ENCODE measurements around the gene CACNA1D.

CACNA1D gene

GRCh38 chr3:53835257-53835656, 340.8 kb downstream of the CACNA1D start:
- H3K9ac ChIP-seq (ENCODE audit: low read depth, low read length) = no peak overlapping the region
- peaks cover 3% of the 10 kb centered on the region for H3K36me3 ChIP-seq (ENCODE audit: control insufficient read depth, insufficient read depth, low read length)
- H3K4me3 ChIP-seq (ENCODE audit: low read depth, low read length) = no peak overlapping the region
- no peaks in the 10 kb centered on the region for H3K27me3 ChIP-seq (ENCODE audit: control insufficient read depth, insufficient read depth, low read length)
- H3K9me3 ChIP-seq (ENCODE audit: control insufficient read depth, insufficient read depth, low read length) = no peaks in the 10 kb centered on the region
- H3K4me1 ChIP-seq (ENCODE audit: control insufficient read depth, insufficient read depth, low read length) = no peaks in the 10 kb centered on the region

GRCh38 chr3:53836084-53836872, 341.9 kb downstream of the CACNA1D start:
- Histone ChIP-seq H3K27me3 (ENCODE audit: control insufficient read depth, insufficient read depth, low read length) (no peaks in the 10 kb centered on the region), H3K4me3 (ENCODE audit: low read depth, low read length) (no peak overlapping the region), H3K9me3 (ENCODE audit: control insufficient read depth, insufficient read depth, low read length) (no peaks in the 10 kb centered on the region), H3K36me3 (ENCODE audit: control insufficient read depth, insufficient read depth, low read length) (no peaks in the 10 kb centered on the region), H3K9ac (ENCODE audit: low read depth, low read length) (no peak overlapping the region), H3K4me1 (ENCODE audit: control insufficient read depth, insufficient read depth, low read length) (no peaks in the 10 kb centered on the region)

GRCh38 chr3:53837331-53837730, 342.9 kb downstream of the CACNA1D start:
- H3K36me3 ChIP-seq (ENCODE audit: control insufficient read depth, insufficient read depth, low read length) = no peaks in the 10 kb centered on the region
- H3K27me3 ChIP-seq (ENCODE audit: control insufficient read depth, insufficient read depth, low read length) = no peaks in the 10 kb centered on the region
- no peak overlapping the region for H3K4me3 ChIP-seq (ENCODE audit: low read depth, low read length)
- H3K9me3 ChIP-seq (ENCODE audit: control insufficient read depth, insufficient read depth, low read length) = no peaks in the 10 kb centered on the region
- H3K9ac ChIP-seq (ENCODE audit: low read depth, low read length) = no peak overlapping the region
- H3K4me1 ChIP-seq (ENCODE audit: control insufficient read depth, insufficient read depth, low read length) = no peaks in the 10 kb centered on the region

- Histone ChIP-seq H3K9me3 (ENCODE audit: control insufficient read depth, insufficient read depth, low read length) (no peaks in the 10 kb centered on the region), H3K27me3 (ENCODE audit: control insufficient read depth, insufficient read depth, low read length) (no peaks in the 10 kb centered on the region), H3K9ac (ENCODE audit: low read depth, low read length) (no peak overlapping the region), H3K36me3 (ENCODE audit: control insufficient read depth, insufficient read depth, low read length) (no peaks in the 10 kb centered on the region), H3K4me1 (ENCODE audit: control insufficient read depth, insufficient read depth, low read length) (peaks cover 4% of the 10 kb centered on the region), H3K4me3 (ENCODE audit: low read depth, low read length) (no peak overlapping the region)
These were observed 346.9 kb downstream of the CACNA1D start for GRCh38 chr3:53841296-53841695.

GRCh38 chr3:53842436-53843194, 348.2 kb downstream of the CACNA1D start:
- peaks cover 9% of the 10 kb centered on the region for H3K27me3 ChIP-seq (ENCODE audit: control insufficient read depth, insufficient read depth, low read length)
- H3K4me1 ChIP-seq (ENCODE audit: control insufficient read depth, insufficient read depth, low read length) = peaks cover 4% of the 10 kb centered on the region
- no peaks in the 10 kb centered on the region for H3K36me3 ChIP-seq (ENCODE audit: control insufficient read depth, insufficient read depth, low read length)
- no peak overlapping the region for H3K9ac ChIP-seq (ENCODE audit: low read depth, low read length)
- no peaks in the 10 kb centered on the region for H3K9me3 ChIP-seq (ENCODE audit: control insufficient read depth, insufficient read depth, low read length)
- no peak overlapping the region for H3K4me3 ChIP-seq (ENCODE audit: low read depth, low read length)

- Histone ChIP-seq H3K9me3 (ENCODE audit: control insufficient read depth, insufficient read depth, low read length) (no peaks in the 10 kb centered on the region), H3K4me3 (ENCODE audit: low read depth, low read length) (peak overlapping the region; percentile 13), H3K9ac (ENCODE audit: low read depth, low read length) (no peak overlapping the region), H3K4me1 (ENCODE audit: control insufficient read depth, insufficient read depth, low read length) (peaks cover 4% of the 10 kb centered on the region), H3K36me3 (ENCODE audit: control insufficient read depth, insufficient read depth, low read length) (no peaks in the 10 kb centered on the region), H3K27me3 (ENCODE audit: control insufficient read depth, insufficient read depth, low read length) (peaks cover 15% of the 10 kb centered on the region)
These were observed 349.1 kb downstream of the CACNA1D start for GRCh38 chr3:53843195-53844177.

- Histone ChIP-seq H3K9ac (ENCODE audit: low read depth, low read length) (no peak overlapping the region), H3K9me3 (ENCODE audit: control insufficient read depth, insufficient read depth, low read length) (no peaks in the 10 kb centered on the region), H3K36me3 (ENCODE audit: control insufficient read depth, insufficient read depth, low read length) (no peaks in the 10 kb centered on the region), H3K27me3 (ENCODE audit: control insufficient read depth, insufficient read depth, low read length) (peaks cover 15% of the 10 kb centered on the region), H3K4me1 (ENCODE audit: control insufficient read depth, insufficient read depth, low read length) (peaks cover 4% of the 10 kb centered on the region), H3K4me3 (ENCODE audit: low read depth, low read length) (no peak overlapping the region)
These were observed 350.1 kb downstream of the CACNA1D start for GRCh38 chr3:53844262-53845102.

- Histone ChIP-seq H3K27me3 (ENCODE audit: control insufficient read depth, insufficient read depth, low read length) (peaks cover 15% of the 10 kb centered on the region), H3K4me1 (ENCODE audit: control insufficient read depth, insufficient read depth, low read length) (peaks cover 4% of the 10 kb centered on the region), H3K36me3 (ENCODE audit: control insufficient read depth, insufficient read depth, low read length) (no peaks in the 10 kb centered on the region), H3K9me3 (ENCODE audit: control insufficient read depth, insufficient read depth, low read length) (no peaks in the 10 kb centered on the region), H3K4me3 (ENCODE audit: low read depth, low read length) (peak overlapping the region; percentile 76), H3K9ac (ENCODE audit: low read depth, low read length) (peak overlapping the region; percentile 76)
These were observed 350.9 kb downstream of the CACNA1D start for GRCh38 chr3:53845103-53845880.

GRCh38 chr3:53845881-53846133, 351.4 kb downstream of the CACNA1D start:
- Histone ChIP-seq H3K4me3 (ENCODE audit: low read depth, low read length) (peak overlapping the region; percentile 76), H3K9me3 (ENCODE audit: control insufficient read depth, insufficient read depth, low read length) (no peaks in the 10 kb centered on the region), H3K9ac (ENCODE audit: low read depth, low read length) (peak overlapping the region; percentile 76), H3K27me3 (ENCODE audit: control insufficient read depth, insufficient read depth, low read length) (peaks cover 15% of the 10 kb centered on the region), H3K4me1 (ENCODE audit: control insufficient read depth, insufficient read depth, low read length) (peaks cover 4% of the 10 kb centered on the region), H3K36me3 (ENCODE audit: control insufficient read depth, insufficient read depth, low read length) (no peaks in the 10 kb centered on the region)

- Histone ChIP-seq H3K4me1 (ENCODE audit: control insufficient read depth, insufficient read depth, low read length) (peaks cover 4% of the 10 kb centered on the region), H3K4me3 (ENCODE audit: low read depth, low read length) (peak within 1 kb of the TSS; percentile 76), H3K27me3 (ENCODE audit: control insufficient read depth, insufficient read depth, low read length) (peaks cover 15% of the 10 kb centered on the region), H3K36me3 (ENCODE audit: control insufficient read depth, insufficient read depth, low read length) (no peaks in the 10 kb centered on the region), H3K9ac (ENCODE audit: low read depth, low read length) (peak within 1 kb of the TSS; percentile 76), H3K9me3 (ENCODE audit: control insufficient read depth, insufficient read depth, low read length) (no peaks in the 10 kb centered on the region)
These were observed 351.9 kb downstream of the CACNA1D start, which contains the start of the genes CHDH and IL17RB for GRCh38 chr3:53846134-53846850. Gene CHDH, minus strand, starts transcription at chr3:53846419. Its CDS starts 22,411 bp downstream, at chr3:53824008. Gene IL17RB, plus strand, starts transcription at chr3:53846568. Its CDS starts 21 bp downstream, at chr3:53846589.
